Stomach smooth muscle (tissue), 2 donors: ENCODE results near the gene CHST13.
A peak's percentile ranks its signal among the peaks of the same experiment; 100 is the strongest.

Experiments used
- H3K27ac ChIP-seq: one replicate; pipeline ENCODE4 v1.7.0; 2013; ENCODE audit warnings: mild to moderate bottlenecking, low read length, inconsistent platforms
- H3K27me3 ChIP-seq, 2 donors: one replicate each; pipeline ENCODE4 v1.7.0; 2013; ENCODE audit warnings: low read length in 2 of 2; ENCODE audit not compliant: insufficient read depth in 2 of 2, control insufficient read depth in 1 of 2
- H3K36me3 ChIP-seq, 2 donors: one replicate each; pipeline ENCODE4 v1.7.0; 2013; ENCODE audit warnings: low read length in 2 of 2; ENCODE audit not compliant: control insufficient read depth in 2 of 2, insufficient read depth in 2 of 2
- H3K4me1 ChIP-seq: one replicate; pipeline ENCODE4 v1.7.0; 2013; ENCODE audit warnings: low read length; ENCODE audit not compliant: control insufficient read depth, insufficient read depth
- H3K4me3 ChIP-seq, 2 donors: one replicate each; pipeline ENCODE4 v1.7.0; 2013; ENCODE audit warnings: low read length in 2 of 2
- H3K9ac ChIP-seq, 2 donors: one replicate each; pipeline ENCODE4 v1.7.0; 2013; ENCODE audit warnings: low read length in 2 of 2, mild to moderate bottlenecking in 1 of 2
- H3K9me3 ChIP-seq, 2 donors: one replicate each; pipeline ENCODE4 v1.7.0; 2013; ENCODE audit warnings: low read length in 2 of 2; ENCODE audit not compliant: control insufficient read depth in 2 of 2
- donor health status: healthy.
- donor health status: Pancreatic carcinoma.

The CHST13 gene

GRCh38 chr3:126498461-126498860 is 25.5 kb upstream of the CHST13 start:
- H3K4me1 ChIP-seq, result no peaks in the 10 kb centered on the region
- H3K27ac ChIP-seq, result no peak overlapping the region
- peaks cover 0 to 3% of the 10 kb centered on the region in 2 donors for H3K9me3 ChIP-seq
- H3K9ac ChIP-seq, result no peak overlapping the region
- H3K27me3 ChIP-seq, result no peaks in the 10 kb centered on the region
- no peaks in the 10 kb centered on the region for H3K36me3 ChIP-seq
- no peak overlapping the region for H3K4me3 ChIP-seq

GRCh38 chr3:126498929-126499328 is 25.0 kb upstream of the CHST13 start:
- no peaks in the 10 kb centered on the region for H3K4me1 ChIP-seq
- H3K27me3 ChIP-seq, result no peaks in the 10 kb centered on the region
- peaks cover 0 to 3% of the 10 kb centered on the region in 2 donors for H3K9me3 ChIP-seq
- H3K4me3 ChIP-seq, result no peak overlapping the region
- H3K27ac ChIP-seq, result no peak overlapping the region
- no peaks in the 10 kb centered on the region for H3K36me3 ChIP-seq
- no peak overlapping the region for H3K9ac ChIP-seq

GRCh38 chr3:126499401-126499800 is 24.6 kb upstream of the CHST13 start:
- Histone ChIP-seq H3K9ac (no peak overlapping the region), H3K27ac (no peak overlapping the region), H3K4me1 (no peaks in the 10 kb centered on the region), H3K36me3 (no peaks in the 10 kb centered on the region), H3K9me3 (peaks cover 0 to 3% of the 10 kb centered on the region in 2 donors), H3K4me3 (no peak overlapping the region), H3K27me3 (no peaks in the 10 kb centered on the region)

GRCh38 chr3:126500016-126500415 is 23.9 kb upstream of the CHST13 start:
- peaks cover 0 to 2% of the 10 kb centered on the region in 2 donors for H3K27me3 ChIP-seq
- no peak overlapping the region for H3K9ac ChIP-seq
- H3K4me1 ChIP-seq, result no peaks in the 10 kb centered on the region
- H3K9me3 ChIP-seq, result peaks cover 0 to 3% of the 10 kb centered on the region in 2 donors
- H3K4me3 ChIP-seq, result no peak overlapping the region
- no peaks in the 10 kb centered on the region for H3K36me3 ChIP-seq
- no peak overlapping the region for H3K27ac ChIP-seq

- no peak overlapping the region for H3K9ac ChIP-seq
- no peaks in the 10 kb centered on the region for H3K36me3 ChIP-seq
- H3K27ac ChIP-seq, result no peak overlapping the region
- peaks cover 0 to 3% of the 10 kb centered on the region in 2 donors for H3K9me3 ChIP-seq
- H3K4me1 ChIP-seq, result no peaks in the 10 kb centered on the region
- no peak overlapping the region for H3K4me3 ChIP-seq
- peaks cover 0 to 3% of the 10 kb centered on the region in 2 donors for H3K27me3 ChIP-seq
Measured at GRCh38 chr3:126501054-126501453, 22.9 kb upstream of the CHST13 start.

GRCh38 chr3:126501736-126502135 is 22.2 kb upstream of the CHST13 start:
- no peak overlapping the region for H3K27ac ChIP-seq
- H3K4me3 ChIP-seq, result no peak overlapping the region
- H3K4me1 ChIP-seq, result no peaks in the 10 kb centered on the region
- no peaks in the 10 kb centered on the region for H3K36me3 ChIP-seq
- H3K27me3 ChIP-seq, result peaks cover 0 to 3% of the 10 kb centered on the region in 2 donors
- peaks cover 0 to 3% of the 10 kb centered on the region in 2 donors for H3K9me3 ChIP-seq
- H3K9ac ChIP-seq, result no peak overlapping the region

- H3K9ac ChIP-seq, result no peak overlapping the region
- no peak overlapping the region for H3K27ac ChIP-seq
- H3K36me3 ChIP-seq, result no peaks in the 10 kb centered on the region
- H3K27me3 ChIP-seq, result peaks cover 0 to 3% of the 10 kb centered on the region in 2 donors
- H3K9me3 ChIP-seq, result peaks cover 0 to 3% of the 10 kb centered on the region in 2 donors
- H3K4me1 ChIP-seq, result no peaks in the 10 kb centered on the region
- H3K4me3 ChIP-seq, result no peak overlapping the region
Measured at GRCh38 chr3:126502656-126503055, 21.3 kb upstream of the CHST13 start.

- no peak overlapping the region for H3K4me3 ChIP-seq
- H3K4me1 ChIP-seq, result no peaks in the 10 kb centered on the region
- H3K36me3 ChIP-seq, result no peaks in the 10 kb centered on the region
- no peak overlapping the region for H3K9ac ChIP-seq
- peaks cover 0 to 3% of the 10 kb centered on the region in 2 donors for H3K27me3 ChIP-seq
- H3K27ac ChIP-seq, result no peak overlapping the region
- H3K9me3 ChIP-seq, result peaks cover 0 to 3% of the 10 kb centered on the region in 2 donors
Measured at GRCh38 chr3:126503701-126504100, 20.3 kb upstream of the CHST13 start.

GRCh38 chr3:126507886-126508285 is 16.1 kb upstream of the CHST13 start:
- Histone ChIP-seq H3K9me3 (no peaks in the 10 kb centered on the region), H3K4me1 (peaks cover 13% of the 10 kb centered on the region), H3K9ac (no peak overlapping the region), H3K36me3 (no peaks in the 10 kb centered on the region), H3K4me3 (no peak overlapping the region), H3K27me3 (peaks cover 0 to 3% of the 10 kb centered on the region in 2 donors), H3K27ac (no peak overlapping the region)

GRCh38 chr3:126508564-126508964 is 15.4 kb upstream of the CHST13 start:
- H3K27me3 ChIP-seq, result peaks cover 0 to 3% of the 10 kb centered on the region in 2 donors
- no peaks in the 10 kb centered on the region for H3K9me3 ChIP-seq

GRCh38 chr3:126509597-126510307 is 14.2 kb upstream of the CHST13 start:
- H3K27me3 ChIP-seq, result peaks cover 0 to 3% of the 10 kb centered on the region in 2 donors

More at GRCh38 chr3:126508564-126508964, 15.4 kb upstream of the CHST13 start:
- no peak overlapping the region for H3K27ac ChIP-seq
- no peak overlapping the region for H3K4me3 ChIP-seq
- no peaks in the 10 kb centered on the region for H3K36me3 ChIP-seq
- peaks cover 13% of the 10 kb centered on the region for H3K4me1 ChIP-seq
- no peak overlapping the region for H3K9ac ChIP-seq

More at GRCh38 chr3:126509597-126510307, 14.2 kb upstream of the CHST13 start:
- Histone ChIP-seq H3K4me1 (peaks cover 13% of the 10 kb centered on the region), H3K9me3 (no peaks in the 10 kb centered on the region), H3K9ac (peak overlapping the region in 1 of 2 donors; percentile 42), H3K4me3 (peak overlapping the region in 1 of 2 donors; percentile 35), H3K36me3 (no peaks in the 10 kb centered on the region), H3K27ac (peak overlapping the region; percentile 58)
